Gastrocnemius medialis (tissue), 4 donors: ENCODE data around the gene MTG2.

Source experiments
- CTCF ChIP-seq, 5 experiments: fragments of 450-650 bp in 3 of 5; fragments of 200-600 bp in 2 of 5; sonication (generic) in 2 of 5; IDR thresholded peaks in 4 of 5; conservative IDR thresholded peaks in 1 of 5; 1 replicate in 4 of 5; 2 replicates in 1 of 5; pipeline ENCODE4 v1.5.1; 2016 to 2019; ENCODE audit warnings: antibody characterized with exemption in 5 of 5, mild to moderate bottlenecking in 3 of 5, moderate library complexity in 3 of 5
- POLR2A ChIP-seq, 2 donors: fragments of 450-650 bp; IDR thresholded peaks; one replicate each; pipeline ENCODE4 v1.6.1; 2017; ENCODE audit warnings: antibody characterized with exemption in 2 of 2, mild to moderate bottlenecking in 2 of 2, moderate library complexity in 2 of 2

- no peak for TF ChIP-seq CTCF (IDR thresholded peaks at IDR 0.05 in 4 of 5, conservative IDR thresholded peaks at IDR 0.05 in 1 of 5)
- TF ChIP-seq POLR2A (IDR thresholded peaks at IDR 0.05) = no peak
These were observed 27.1 kb downstream of the MTG2 start for GRCh38 chr20:62209850-62210495.
